Gastrocnemius medialis (tissue), 4 donors: ENCODE measurements around the gene ZFHX2. TPM values are rescaled to one million over a fixed set of nuclear protein-coding genes. Genes with fewer than 3 reads are reported as not detected.

ENCODE experiments used
- ATAC-seq, 2 donors: fragments of 150-250 bp; one replicate each; pipeline ENCODE4 v1.9.1; 2016
- DNase-seq, 2 donors: peaks; one replicate each; pipeline ENCODE4 v3.0.0-alpha.2; 2019
- H3K27ac ChIP-seq, 4 donors: fragments of 200-600 bp; sonication (generic); 1 replicate in 1 of 4; 2 replicates in 3 of 4; pipeline ENCODE4 v1.5.1; 2016 to 2018; ENCODE audit warnings: mild to moderate bottlenecking in 2 of 4, moderate library complexity in 1 of 4
- H3K27me3 ChIP-seq, 3 donors: fragments of 200-600 bp; sonication (generic) in 2 of 3; 1 replicate in 1 of 3; 2 replicates in 2 of 3; pipeline versions ENCODE4 v1.5.1 to v1.6.0; 2016 to 2019; ENCODE audit warnings: mild to moderate bottlenecking in 1 of 3, moderate library complexity in 1 of 3
- H3K36me3 ChIP-seq, 2 donors: fragments of 200-600 bp; sonication (generic) in 1 of 2; one replicate each; pipeline ENCODE4 v1.5.1; 2017 to 2018
- H3K4me1 ChIP-seq, 2 donors: fragments of 200-600 bp; sonication (generic) in 1 of 2; one replicate each; pipeline ENCODE4 v1.5.1; 2016 to 2017; ENCODE audit warnings: mild to moderate bottlenecking in 2 of 2
- H3K4me3 ChIP-seq, 4 donors: fragments of 200-600 bp; sonication (generic) in 3 of 4; 1 replicate in 1 of 4; 2 replicates in 3 of 4; pipeline ENCODE4 v1.5.1; 2016 to 2019; ENCODE audit warnings: mild to moderate bottlenecking in 2 of 4
- H3K9me3 ChIP-seq, 3 donors: fragments of 200-600 bp; sonication (generic) in 2 of 3; 1 replicate in 1 of 3; 2 replicates in 2 of 3; pipeline ENCODE4 v1.5.1; 2016 to 2019
- POLR2A ChIP-seq, 2 donors: fragments of 450-650 bp; IDR thresholded peaks; one replicate each; pipeline ENCODE4 v1.6.1; 2017; ENCODE audit warnings: antibody characterized with exemption in 2 of 2, mild to moderate bottlenecking in 2 of 2, moderate library complexity in 2 of 2
- in situ Hi-C, 4 donors: fragments of 200-750 bp; cut with MboI; loops; one replicate each; pipeline versions ENCODE4 v1.15.0 to v1.8.0; 2017; ENCODE audit warnings: low sequenced_read_pairs in 4 of 4
- intact Hi-C: fragments of 100-400 bp; cut with DNase I; formaldehyde crosslinking; loops from one replicate; pipeline ENCODE4 v1.15.1; 2023; ENCODE audit warnings: low total_unique reads
- total RNA-seq, 4 donors: library from RNA; depleted of rRNA; stranded (reverse); fragments of >200 nt; gene quantifications; one replicate each; pipeline versions ENCODE4 v1.1.0 to v1.2.3, GENCODE V29; 2016
- TF ChIP-seq, protein P1 (sequence below), 5 experiments: fragments of 450-650 bp in 3 of 5; fragments of 200-600 bp in 2 of 5; sonication (generic) in 2 of 5; IDR thresholded peaks in 4 of 5; conservative IDR thresholded peaks in 1 of 5; 1 replicate in 4 of 5; 2 replicates in 1 of 5; pipeline ENCODE4 v1.5.1; 2016 to 2019; ENCODE audit warnings: antibody characterized with exemption in 5 of 5, mild to moderate bottlenecking in 3 of 5, moderate library complexity in 3 of 5

The ZFHX2 gene
- total RNA-seq, 4 donors from 2014 or later = 0.23 to 0.44 (median 0.41) TPM; not detected in 1

GRCh38 chr14:23580948-23581281 lies 29.4 kb upstream of the ZFHX2 start:
- in situ Hi-C loops (no loop called here), intact Hi-C loops (no loop called here)
- DNase-seq (no peak), ATAC-seq (no peak)
- Histone ChIP-seq H3K9me3 (no peaks in the 10 kb centered on the region), H3K36me3 (no peaks in the 10 kb centered on the region), H3K4me3 (no peak overlapping the region), H3K27ac (no peak overlapping the region), H3K27me3 (peaks cover 36 to 44% (median 40%) of the 10 kb centered on the region in 3 donors), H3K4me1 (no peaks in the 10 kb centered on the region)
- TF ChIP-seq, protein P1, sequence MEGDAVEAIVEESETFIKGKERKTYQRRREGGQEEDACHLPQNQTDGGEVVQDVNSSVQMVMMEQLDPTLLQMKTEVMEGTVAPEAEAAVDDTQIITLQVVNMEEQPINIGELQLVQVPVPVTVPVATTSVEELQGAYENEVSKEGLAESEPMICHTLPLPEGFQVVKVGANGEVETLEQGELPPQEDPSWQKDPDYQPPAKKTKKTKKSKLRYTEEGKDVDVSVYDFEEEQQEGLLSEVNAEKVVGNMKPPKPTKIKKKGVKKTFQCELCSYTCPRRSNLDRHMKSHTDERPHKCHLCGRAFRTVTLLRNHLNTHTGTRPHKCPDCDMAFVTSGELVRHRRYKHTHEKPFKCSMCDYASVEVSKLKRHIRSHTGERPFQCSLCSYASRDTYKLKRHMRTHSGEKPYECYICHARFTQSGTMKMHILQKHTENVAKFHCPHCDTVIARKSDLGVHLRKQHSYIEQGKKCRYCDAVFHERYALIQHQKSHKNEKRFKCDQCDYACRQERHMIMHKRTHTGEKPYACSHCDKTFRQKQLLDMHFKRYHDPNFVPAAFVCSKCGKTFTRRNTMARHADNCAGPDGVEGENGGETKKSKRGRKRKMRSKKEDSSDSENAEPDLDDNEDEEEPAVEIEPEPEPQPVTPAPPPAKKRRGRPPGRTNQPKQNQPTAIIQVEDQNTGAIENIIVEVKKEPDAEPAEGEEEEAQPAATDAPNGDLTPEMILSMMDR (IDR thresholded peaks at IDR 0.05 in 4 of 5, conservative IDR thresholded peaks at IDR 0.05 in 1 of 5) = no peak
- TF ChIP-seq POLR2A (IDR thresholded peaks at IDR 0.05) = no peak

DNA sequence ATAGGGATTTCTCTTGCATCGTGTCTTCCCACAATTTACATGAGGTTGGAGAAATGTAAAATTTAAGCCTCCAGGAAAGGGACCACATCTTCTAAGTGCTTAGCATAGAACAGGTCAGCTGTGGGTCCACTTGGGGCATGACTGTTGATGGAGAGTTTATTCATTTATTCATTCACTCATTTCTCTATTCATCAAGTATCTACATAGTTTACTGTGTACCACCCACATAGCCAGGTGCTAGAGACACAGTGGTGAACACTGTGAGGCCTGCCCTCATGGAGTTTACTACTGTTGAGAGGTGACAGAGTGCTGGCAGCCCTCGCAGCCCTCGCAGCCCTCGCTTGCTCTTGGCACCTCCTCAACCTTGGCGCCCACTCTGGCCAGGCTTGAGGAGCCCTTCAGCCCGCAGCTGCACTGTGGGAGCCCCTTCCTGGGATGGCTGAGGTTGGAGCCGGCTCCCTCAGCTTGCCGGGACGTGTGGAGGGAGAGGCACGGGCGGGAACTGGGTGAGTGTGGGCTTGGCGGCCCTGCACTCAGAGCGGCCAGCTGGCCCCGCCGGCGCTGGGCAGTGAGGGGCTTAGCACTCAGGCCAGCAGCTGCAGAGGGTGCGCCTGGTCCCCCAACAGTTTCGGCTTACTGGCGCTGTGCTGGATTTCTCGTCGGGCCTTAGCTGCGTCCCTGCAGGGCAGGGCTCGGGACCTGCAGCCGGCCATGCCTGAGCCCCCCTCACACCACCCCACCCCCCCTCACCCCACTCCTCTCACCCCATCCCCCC lies 28.8 kb upstream of the ZFHX2 start:
- Histone ChIP-seq H3K36me3 (no peaks in the 10 kb centered on the region), H3K9me3 (no peaks in the 10 kb centered on the region), H3K4me3 (no peak overlapping the region), H3K27me3 (peaks cover 42 to 50% (median 46%) of the 10 kb centered on the region in 3 donors), H3K4me1 (no peaks in the 10 kb centered on the region), H3K27ac (no peak overlapping the region)
- DNase-seq = no peak
- intact Hi-C loops (no loop called here), in situ Hi-C loops (no loop called here)
- ATAC-seq = no peak
- TF ChIP-seq POLR2A (IDR thresholded peaks at IDR 0.05) = no peak
- TF ChIP-seq, protein P1 (IDR thresholded peaks at IDR 0.05 in 4 of 5, conservative IDR thresholded peaks at IDR 0.05 in 1 of 5) = no peak

- no peak for DNase-seq
- Histone ChIP-seq H3K27me3 (peaks cover 44 to 53% (median 52%) of the 10 kb centered on the region in 3 donors), H3K4me3 (no peak overlapping the region), H3K4me1 (no peaks in the 10 kb centered on the region), H3K9me3 (no peaks in the 10 kb centered on the region), H3K27ac (no peak overlapping the region), H3K36me3 (no peaks in the 10 kb centered on the region)
- intact Hi-C loops (no loop called here), in situ Hi-C loops (no loop called here)
- TF ChIP-seq, protein P1 (IDR thresholded peaks at IDR 0.05 in 4 of 5, conservative IDR thresholded peaks at IDR 0.05 in 1 of 5) = no peak
- TF ChIP-seq POLR2A (IDR thresholded peaks at IDR 0.05) = no peak
- ATAC-seq = no peak
These were observed 28.2 kb upstream of the ZFHX2 start for GRCh38 chr14:23579739-23580138.

DNA sequence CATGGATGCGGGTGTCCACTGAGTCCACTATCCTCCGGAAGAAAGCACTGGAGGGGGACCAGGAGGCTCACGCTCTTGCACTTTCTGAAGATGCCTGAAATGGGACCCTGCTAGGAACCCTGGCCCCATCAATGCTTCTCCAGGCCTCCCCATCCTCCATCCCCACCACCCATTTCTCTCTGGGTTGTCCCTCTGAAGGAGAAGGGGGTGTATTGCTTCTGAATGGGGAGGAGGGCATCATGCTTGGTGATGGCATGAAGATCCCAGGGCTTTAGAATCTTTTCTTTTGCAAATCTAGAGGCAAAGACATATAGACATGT lies 27.7 kb upstream of the ZFHX2 start:
- in situ Hi-C loops = no loop called here
- no peak for DNase-seq

More for the DNA sequence above, 27.7 kb upstream of the ZFHX2 start:
- Histone ChIP-seq H3K4me3 (no peak overlapping the region), H3K36me3 (no peaks in the 10 kb centered on the region), H3K4me1 (no peaks in the 10 kb centered on the region), H3K27ac (no peak overlapping the region), H3K9me3 (no peaks in the 10 kb centered on the region), H3K27me3 (peaks cover 44 to 55% (median 53%) of the 10 kb centered on the region in 3 donors)
- TF ChIP-seq POLR2A (IDR thresholded peaks at IDR 0.05) = no peak
- TF ChIP-seq, protein P1 (IDR thresholded peaks at IDR 0.05 in 4 of 5, conservative IDR thresholded peaks at IDR 0.05 in 1 of 5) = no peak
- intact Hi-C loops = no loop called here
- no peak for ATAC-seq
